Activated gamma-delta T cell treated with Interleukin-2 at 50 U/mL for 16 hours (primary cell): ENCODE measurements around the gene DEAF1.

Experiments
- DNase-seq: peaks from one replicate; pipeline ENCODE4 v3.0.0-alpha.2; 2020

Gene DEAF1

DNA sequence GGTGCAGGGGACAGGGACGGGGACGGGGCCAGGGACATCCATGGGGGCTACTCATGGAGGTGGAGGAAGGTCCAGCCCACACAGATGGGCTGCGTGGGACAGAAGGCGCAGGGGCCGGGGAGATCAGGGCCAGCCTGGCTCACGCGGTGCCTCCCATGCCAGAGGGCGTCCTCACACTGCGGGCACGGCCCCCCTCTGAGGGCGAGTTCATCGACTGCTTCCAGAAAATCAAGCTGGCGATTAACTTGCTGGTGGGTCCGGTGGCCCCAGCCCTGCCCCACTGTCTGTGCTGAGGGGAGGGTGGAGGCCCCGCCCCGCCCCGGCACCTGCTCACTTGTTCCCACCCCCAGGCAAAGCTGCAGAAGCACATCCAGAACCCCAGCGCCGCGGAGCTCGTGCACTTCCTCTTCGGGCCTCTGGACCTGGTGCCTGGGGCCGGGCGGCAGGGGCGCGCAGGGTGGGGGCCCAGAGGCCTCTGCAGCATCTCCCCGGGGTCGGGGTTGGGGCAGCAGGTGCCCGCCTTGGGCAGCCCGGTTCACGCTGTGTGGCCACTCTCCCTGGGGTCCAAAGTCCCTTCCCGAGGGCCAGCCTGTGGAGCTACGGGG, 26.8 kb upstream of the DEAF1 start:
- DNase-seq = peak; percentile 49

DNA sequence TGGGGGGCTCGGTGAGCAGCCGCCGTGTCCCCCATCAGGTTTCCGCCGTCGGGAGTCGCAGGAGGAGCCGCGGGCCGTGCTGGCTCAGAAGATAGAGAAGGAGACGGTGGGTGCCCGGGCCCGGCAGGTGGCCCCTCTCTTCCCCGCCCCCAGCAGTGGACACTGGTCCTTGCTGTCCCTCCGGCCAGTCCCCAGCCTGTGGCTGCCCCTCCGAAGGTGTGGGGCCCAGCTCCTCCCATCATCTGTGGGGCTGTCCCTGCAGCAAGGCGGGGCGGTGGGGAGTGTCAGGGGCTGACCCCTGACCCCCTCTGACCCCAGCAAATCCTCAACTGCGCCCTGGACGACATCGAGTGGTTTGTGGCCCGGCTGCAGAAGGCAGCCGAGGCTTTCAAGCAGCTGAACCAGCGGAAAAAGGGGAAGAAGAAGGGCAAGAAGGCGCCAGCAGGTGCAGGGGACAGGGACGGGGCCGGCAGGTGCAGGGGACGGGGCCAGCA, 26.3 kb upstream of the DEAF1 start:
- DNase-seq = no peak

DNA sequence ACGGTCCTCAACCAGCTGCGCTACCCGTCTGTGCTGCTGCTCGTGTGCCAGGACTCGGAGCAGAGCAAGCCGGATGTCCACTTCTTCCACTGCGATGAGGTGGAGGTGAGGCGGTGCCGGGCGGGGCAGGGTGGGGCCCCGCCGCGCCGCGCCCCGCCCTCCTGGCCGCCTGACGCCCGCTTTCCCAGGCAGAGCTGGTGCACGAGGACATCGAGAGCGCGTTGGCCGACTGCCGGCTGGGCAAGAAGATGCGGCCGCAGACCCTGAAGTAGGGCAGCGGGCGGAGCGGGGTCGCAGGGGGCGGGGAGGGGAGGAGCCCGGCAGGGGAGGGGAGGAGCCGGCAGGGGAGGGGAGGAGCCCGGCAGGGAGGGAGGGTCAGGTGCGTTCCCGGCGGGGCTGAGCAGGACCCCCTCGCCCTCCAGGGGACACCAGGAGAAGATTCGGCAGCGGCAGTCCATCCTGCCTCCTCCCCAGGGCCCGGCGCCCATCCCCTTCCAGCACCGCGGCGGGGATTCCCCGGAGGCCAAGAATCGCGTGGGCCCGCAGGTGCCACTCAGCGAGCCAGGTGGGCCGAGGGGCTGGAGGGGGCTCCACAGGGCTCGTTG, 25.7 kb upstream of the DEAF1 start:
- peak; percentile 52 for DNase-seq

- no peak for DNase-seq
Observed at GRCh38 chr11:720017-720641, 25.1 kb upstream of the DEAF1 start.

GRCh38 chr11:719214-720016, 24.4 kb upstream of the DEAF1 start:
- no peak for DNase-seq

- DNase-seq = no peak
Observed at GRCh38 chr11:714436-714835, 19.4 kb upstream of the DEAF1 start.

GRCh38 chr11:709109-709997, 14.3 kb upstream of the DEAF1 start:
- DNase-seq = no peak

- DNase-seq = no peak
Observed at GRCh38 chr11:708511-708910, 13.5 kb upstream of the DEAF1 start.

GRCh38 chr11:707817-708420, 12.9 kb upstream of the DEAF1 start:
- no peak for DNase-seq

- DNase-seq = no peak
Observed at GRCh38 chr11:706957-707816, 12.2 kb upstream of the DEAF1 start.

DNA sequence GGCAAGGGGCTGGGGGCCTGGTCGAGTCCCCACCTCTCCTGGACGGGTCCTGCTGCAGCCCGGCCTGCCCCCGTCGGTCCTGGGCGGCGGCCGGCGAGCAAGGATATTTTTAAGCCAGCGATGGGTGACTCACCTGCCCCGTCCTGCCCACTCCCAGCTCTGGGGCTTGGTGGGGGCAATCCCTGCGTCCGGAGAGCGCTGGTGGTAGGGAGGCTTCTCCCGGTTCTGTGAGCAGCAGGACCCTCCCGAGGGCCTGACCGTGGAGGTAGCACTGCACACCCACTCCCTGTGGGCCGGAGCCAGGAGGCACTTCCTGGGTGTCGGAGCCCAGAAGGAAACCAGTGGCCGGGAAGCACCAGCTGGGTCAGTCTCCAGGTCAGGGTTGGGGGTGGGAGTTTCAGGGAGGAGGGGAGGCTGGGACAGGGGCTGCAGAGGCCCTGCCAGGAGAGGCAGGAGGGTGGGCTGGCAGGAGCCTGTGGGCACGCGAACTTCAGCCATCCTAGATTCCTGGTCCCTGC, 11.5 kb upstream of the DEAF1 start:
- DNase-seq = no peak

DNA sequence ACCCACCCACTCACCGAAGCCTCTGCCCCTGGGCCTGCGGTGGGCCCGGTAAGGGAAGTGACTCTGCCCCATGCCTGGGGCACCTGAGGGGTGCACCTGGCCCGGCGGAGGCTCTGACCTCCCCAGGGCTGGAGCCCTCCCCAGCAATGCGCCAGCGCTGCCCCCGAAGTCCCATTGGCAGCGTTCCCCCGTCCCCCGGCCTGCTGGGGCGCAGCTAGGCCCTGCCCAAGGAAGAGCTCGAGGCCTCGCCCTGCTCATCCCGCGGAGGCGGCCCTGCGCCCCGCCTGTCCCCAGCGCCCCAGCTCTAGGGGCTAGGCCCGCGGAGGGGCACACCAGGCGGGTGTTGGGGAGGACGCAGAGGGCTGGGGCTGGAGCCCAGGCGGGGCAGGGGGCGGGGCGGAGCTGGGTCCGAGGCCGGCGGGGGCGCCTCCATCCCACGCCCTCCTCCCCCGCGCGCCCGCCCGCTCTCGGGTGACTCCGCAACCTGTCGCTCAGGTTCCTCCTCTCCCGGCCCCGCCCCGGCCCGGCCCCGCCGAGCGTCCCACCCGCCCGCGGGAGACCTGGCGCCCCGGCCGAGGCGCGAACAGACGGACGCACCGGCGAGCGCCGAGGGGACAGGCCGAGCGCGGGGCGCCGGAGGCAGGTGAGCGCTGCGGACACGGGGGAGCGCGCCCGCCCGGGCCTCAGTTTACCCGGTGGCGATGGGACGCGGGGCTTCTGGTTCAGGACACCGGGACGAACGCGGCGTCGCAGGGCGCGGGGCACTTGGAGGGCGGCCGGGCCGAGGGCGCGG, 10.8 kb upstream of the DEAF1 start, which contains the start of gene EPS8L2:
EPS8L2 (plus strand) TSS at position 586 of the 793 bp plus-strand sequence. CDS start 3,177 bp downstream, outside the sequence.
- no peak for DNase-seq

GRCh38 chr11:704781-705645, 10.0 kb upstream of the DEAF1 start:
- DNase-seq = no peak

DNA sequence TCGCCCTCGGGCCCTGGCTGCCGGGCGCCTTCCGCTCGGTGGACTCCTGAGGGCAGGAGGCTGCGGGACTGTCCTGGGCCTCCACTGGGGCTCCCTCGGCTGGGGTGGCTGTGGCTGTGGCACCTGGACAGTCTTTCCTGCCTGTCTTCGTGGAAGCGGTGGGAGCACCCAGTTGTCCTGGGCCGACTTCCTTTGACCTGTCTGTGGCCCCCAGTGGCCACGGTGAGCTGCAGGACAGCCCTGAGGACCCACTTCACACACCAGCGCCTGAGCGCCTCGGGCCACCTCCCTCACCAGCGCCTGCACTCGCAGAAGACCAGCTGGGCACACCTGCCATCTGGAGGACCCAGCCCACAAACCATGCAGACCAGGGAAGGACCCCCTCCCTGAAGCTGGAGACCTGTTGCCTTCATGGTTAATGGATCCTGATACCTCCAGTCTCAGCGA, 9.2 kb upstream of the DEAF1 start:
- DNase-seq = no peak

GRCh38 chr11:703506-703905, 8.5 kb upstream of the DEAF1 start:
- DNase-seq = no peak

DNA sequence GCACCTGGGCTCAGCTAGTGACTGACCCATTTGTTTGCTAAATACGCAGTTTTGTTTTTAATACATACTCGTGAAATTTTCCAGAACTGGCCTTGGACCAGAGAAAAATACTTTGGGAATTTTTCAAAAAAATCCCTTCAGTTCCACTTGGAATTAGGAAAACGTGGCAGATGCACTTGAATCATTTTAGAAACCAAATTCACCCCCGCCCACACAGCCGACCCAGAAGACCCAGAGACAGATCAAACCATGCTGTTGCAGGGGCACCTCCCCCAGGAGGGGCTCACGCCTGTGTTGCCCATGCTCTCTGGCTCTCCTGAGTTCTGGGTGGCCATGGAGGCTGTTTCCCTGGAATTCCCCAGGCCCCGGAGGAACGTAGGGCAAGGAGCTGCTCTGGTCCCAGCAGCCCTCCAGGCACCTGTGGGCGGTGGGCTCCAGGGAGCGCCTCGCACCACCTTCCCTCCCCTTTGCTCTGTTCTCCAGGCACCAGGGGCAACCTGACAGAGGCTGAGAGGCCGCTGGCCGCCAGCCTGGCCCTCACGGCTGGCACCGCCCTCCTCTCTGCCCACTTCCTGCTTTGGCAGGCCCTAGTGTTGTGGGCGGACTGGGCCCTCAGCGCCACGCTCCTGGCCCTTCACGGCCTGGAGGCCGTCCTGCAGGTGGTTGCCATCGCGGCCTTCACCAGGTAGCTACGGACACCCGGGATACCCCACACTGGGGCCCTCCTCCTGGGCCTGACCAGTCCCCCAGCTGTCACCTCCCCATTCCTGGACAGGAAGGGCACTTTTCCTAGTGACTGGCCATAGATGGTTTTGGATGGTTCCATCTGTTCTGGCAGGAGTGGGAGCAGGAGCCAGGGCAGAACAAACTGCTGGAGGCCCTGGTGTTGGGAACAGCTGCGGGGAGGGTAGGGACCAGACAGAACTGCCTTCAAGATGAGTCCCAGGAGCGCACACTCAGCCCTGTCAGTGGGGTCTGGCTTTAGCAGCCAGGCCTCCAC, 7.7 kb upstream of the DEAF1 start:
- DNase-seq = no peak

GRCh38 chr11:701741-702461, 6.9 kb upstream of the DEAF1 start:
- DNase-seq = no peak
